IPS-18c (cell line): ENCODE measurements around the gene SLC1A5.
A peak's percentile ranks its signal among the peaks of the same experiment; 100 is the strongest.
"Not testable (repeated sequence)": the region's sequence is repeated elsewhere in the genome, so short reads cannot be mapped to it uniquely, and the experiment has no call there.

Source experiments
- H3K4me3 ChIP-seq: 2 replicates; pipeline ENCODE4 v1.7.0; 2013; ENCODE audit warnings: low read depth, mild to moderate bottlenecking, low read length, moderate library complexity; ENCODE audit not compliant: insufficient read depth
- H3K9me3 ChIP-seq: one replicate; pipeline ENCODE4 v1.6.1; 2013; ENCODE audit warnings: mild to moderate bottlenecking, low read length, moderate library complexity; ENCODE audit not compliant: control insufficient read depth, insufficient read depth

Gene SLC1A5

GRCh38 chr19:46788262-46788967, at the start of gene SLC1A5:
Gene SLC1A5, minus strand, starts transcription at chr19:46788594. Its CDS starts 629 bp downstream, at chr19:46787965.
- no peaks in the 10 kb centered on the region for H3K9me3 ChIP-seq
- H3K4me3 ChIP-seq = peak within 1 kb of the TSS; percentile 86

DNA sequence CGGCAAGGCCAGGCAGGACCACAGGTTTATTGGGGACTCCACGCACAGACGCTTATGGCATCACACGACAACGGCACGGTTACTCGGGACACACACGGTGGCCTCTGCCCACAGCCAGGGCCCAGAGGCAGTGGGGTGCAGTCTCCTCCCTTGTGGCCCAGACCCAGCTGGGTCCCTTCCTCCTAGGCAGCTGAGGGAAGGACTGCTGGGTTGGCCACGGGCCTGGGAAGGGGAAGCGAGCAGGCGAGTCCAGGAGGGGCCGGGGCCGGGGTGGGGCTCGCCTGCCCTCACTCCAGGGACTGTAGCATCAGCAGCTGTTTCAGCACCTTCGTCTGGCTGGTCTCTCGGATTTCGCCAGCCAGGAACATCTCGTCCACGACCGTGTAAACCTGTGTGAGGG, 49.8 kb upstream of the SLC1A5 start:
- H3K4me3 ChIP-seq = no peak overlapping the region
- H3K9me3 ChIP-seq = no peaks in the 10 kb centered on the region

DNA sequence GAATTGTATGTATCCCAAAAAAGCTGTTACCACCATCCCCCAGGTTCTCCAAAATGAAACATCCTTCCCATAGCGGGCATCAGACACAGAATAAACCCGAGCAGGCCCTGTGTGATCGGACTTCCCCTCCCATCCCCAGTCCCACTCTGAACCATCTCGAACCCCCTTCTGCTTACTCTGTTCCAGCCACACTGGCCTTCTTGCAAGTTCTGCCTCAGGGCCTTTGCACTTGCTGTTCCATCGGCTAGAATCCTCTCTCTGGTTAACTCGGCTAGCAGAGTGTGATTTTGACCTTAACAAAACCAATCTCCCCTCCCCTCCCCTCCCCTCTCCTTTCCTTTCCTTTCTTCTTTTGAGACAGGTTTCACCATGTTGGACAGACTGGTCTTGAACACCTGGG, 46.6 kb upstream of the SLC1A5 start:
- Histone ChIP-seq H3K9me3 (no peaks in the 10 kb centered on the region), H3K4me3 (no peak overlapping the region)

DNA sequence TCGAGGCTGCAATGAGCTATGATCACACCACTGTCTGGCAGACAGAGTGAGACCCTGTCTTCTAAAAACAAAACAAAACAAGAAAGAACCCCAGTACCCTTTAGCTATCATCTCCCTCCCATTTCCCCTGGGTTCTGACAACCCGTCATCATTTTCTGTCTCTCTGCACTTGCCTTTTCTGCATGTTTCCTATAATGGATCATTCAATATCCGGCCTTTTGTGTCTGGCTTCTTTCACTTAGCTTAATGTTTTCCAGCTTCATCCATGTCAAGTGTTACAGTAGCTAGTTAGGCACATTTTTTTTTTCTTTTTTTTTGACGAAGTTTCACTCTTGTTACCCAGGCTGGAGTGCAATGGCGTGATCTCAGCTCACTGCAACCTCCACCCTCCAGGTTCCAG, 45.7 kb upstream of the SLC1A5 start:
- Histone ChIP-seq H3K4me3 (no peak overlapping the region), H3K9me3 (no peaks in the 10 kb centered on the region)

DNA sequence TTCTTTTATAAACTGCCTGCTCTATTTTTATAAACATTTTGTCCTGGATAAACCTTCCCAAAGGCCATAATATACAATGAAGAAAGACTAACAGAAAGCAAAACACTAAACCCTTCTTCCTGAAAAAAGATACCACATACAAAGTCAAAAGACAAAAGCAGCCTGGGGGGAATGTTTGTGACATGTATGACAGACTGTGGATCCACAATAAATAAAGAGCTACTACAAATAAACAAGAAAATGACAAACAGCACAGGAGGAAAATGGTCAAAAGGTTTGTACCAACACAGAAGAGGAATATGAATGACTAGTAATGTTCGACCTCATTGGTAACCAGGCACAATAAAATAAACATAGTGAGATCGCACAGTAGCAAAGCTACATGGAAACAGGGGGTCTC, 42.5 kb upstream of the SLC1A5 start:
- no peaks in the 10 kb centered on the region for H3K9me3 ChIP-seq
- no peak overlapping the region for H3K4me3 ChIP-seq

- Histone ChIP-seq H3K9me3 (no peaks in the 10 kb centered on the region), H3K4me3 (no peak overlapping the region)
Observed at GRCh38 chr19:46828484-46828883, 40.1 kb upstream of the SLC1A5 start.

DNA sequence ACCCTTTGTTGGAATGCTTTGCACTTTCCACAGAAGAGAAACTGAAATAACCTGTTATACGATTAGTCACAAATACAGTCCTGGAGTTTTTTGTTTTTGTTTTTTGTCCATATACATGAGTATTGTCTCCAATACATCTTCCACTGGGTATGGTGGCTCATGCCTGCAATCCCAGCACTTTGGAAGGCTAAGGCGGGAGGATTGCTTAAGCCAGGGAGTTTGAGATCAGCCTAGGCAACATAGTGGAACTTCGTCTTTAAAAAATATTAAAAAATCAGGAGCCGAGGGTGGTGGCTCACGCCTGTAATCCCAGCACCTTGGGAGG, 37.3 kb upstream of the SLC1A5 start:
- no peak overlapping the region for H3K4me3 ChIP-seq

DNA sequence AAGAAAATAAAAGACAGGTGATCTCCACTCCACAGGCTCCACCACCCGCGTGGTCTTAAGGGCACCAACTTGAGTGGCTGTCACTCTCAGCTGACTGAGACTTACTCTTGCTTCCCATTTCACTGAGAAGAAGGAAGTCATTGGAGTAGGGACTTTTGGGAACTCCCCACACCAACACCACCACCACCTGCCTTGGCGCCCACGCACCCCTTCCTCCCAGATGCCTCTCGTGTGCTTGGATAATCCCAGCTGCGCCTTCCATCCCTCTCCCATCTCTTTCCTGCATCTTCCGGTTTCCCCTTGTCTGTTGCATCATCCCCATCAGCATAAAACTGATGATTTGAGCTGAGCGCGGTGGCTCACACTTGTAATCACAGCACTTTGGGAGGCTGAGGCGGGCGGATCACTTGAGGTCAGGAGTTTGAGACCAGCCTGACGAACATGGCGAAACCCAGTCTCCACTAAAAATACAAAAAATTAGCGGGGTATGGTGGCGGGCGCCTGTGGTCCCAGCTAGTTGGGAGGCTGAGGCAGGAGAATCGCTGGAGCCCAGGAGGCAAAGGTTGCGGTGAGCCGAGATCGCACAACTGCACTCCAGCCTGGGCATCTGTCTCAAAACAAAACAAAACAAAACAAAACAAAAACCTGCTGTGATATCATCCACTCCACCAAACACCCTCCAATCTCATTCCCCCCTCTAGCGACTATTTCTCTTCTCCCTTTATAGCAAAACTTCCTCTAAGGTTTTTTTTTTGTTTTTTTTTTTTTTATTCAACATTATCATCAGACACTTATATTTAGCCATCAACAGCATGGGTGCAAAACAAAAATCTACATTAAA, 36.7 kb upstream of the SLC1A5 start:
- Histone ChIP-seq H3K9me3 (peaks cover 2% of the 10 kb centered on the region), H3K4me3 (no peak overlapping the region)

More for the DNA sequence above, 37.3 kb upstream of the SLC1A5 start:
- peaks cover 2% of the 10 kb centered on the region for H3K9me3 ChIP-seq

GRCh38 chr19:46823049-46823448, 34.7 kb upstream of the SLC1A5 start:
- peaks cover 4% of the 10 kb centered on the region for H3K9me3 ChIP-seq
- H3K4me3 ChIP-seq = no peak overlapping the region

DNA sequence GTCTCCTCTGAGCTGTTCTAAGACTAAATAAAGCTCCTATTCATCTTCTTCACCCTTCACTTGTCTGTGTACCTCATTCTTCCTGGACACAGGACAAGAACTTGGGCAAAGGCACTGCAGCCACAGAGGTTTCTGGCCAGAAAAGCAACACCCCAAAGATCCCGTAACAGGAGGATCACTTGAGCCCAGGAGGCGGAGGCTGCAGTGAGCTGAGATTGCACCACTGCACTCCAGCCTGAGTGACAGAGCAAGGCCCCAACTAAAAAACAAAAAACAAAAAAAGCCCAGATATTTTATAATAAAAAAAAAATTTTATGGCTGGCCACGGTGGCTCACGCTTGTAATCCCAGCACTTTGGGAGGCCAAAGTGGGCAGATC, 34.0 kb upstream of the SLC1A5 start:
- H3K4me3 ChIP-seq, H3K9me3 ChIP-seq: not testable (repeated sequence)

DNA sequence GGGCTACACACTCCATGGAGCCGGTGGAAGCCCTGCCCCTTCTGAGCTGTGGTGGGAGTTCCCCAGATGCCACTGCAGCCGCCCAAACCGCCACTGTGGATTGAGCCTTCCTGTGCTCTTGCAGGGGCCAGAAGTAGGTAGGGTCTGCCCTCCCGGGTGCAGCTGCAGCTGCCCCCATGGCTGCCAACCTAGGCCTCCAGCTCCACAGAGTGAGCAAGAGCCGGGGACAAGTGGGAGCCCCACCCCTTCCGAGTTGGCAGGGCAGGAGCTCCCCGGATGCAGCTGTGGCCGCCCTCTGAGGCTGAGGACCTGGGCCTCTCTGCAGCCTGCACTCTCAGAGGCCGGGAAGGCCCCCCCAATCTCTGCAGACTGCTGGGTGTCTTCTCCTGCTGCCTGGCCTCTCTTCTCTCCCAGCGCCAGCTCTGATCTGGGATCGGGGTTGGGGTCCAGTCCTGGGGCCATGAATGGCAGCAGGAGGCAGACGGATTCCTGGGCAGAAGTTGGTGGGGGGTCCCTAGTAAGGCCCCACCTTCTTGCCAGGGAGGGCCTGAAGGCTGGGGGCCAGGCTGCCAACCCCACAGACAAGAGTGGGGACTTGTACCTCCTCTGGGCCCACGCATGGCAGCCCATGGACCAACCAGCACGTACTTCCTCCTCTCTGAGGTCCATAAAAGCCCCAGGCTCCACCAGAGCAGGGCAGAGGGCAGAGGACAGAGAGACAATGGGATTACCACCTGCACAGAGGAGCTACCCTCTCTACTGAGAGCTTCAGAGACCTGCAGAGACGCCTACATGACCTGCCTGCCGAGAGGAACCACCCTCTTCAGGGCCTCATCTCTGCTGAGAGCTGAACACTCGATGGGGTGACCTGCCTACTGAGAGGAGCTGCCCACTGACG, 33.4 kb upstream of the SLC1A5 start:
- H3K9me3 ChIP-seq = peaks cover 4% of the 10 kb centered on the region
- no peak overlapping the region for H3K4me3 ChIP-seq

GRCh38 chr19:46818812-46819211, 30.4 kb upstream of the SLC1A5 start:
- Histone ChIP-seq H3K4me3 (no peak overlapping the region), H3K9me3 (peaks cover 4% of the 10 kb centered on the region)

GRCh38 chr19:46815833-46816627, 27.6 kb upstream of the SLC1A5 start:
- Histone ChIP-seq H3K9me3 (peaks cover 2% of the 10 kb centered on the region), H3K4me3 (no peak overlapping the region; the same call in 1 of the 2 replicates)

DNA sequence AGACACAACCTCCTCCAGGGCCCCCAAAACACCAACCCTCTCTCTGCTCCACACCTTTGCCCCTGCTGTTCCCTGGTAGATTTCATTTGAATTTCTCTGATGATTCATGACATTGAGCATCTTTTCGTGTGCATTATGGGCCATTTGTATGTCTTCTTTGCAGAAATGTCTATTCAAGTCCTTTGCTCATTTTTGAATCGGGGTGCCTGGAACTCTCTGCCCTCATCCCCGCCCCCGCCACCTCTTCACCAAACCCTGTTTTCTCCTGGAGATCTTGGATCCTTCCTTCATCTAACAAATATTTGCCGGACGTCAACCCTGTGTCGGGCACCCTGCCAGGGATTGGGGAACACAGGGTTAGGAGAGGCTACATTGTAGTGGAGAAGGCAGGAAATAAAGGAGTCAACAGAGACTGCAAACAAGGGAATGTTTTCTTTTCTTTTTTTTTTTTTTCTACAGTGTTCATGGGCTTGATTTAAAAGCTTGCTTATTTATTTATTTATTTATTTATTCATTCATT, 25.5 kb upstream of the SLC1A5 start:
- Histone ChIP-seq H3K9me3 (peaks cover 2% of the 10 kb centered on the region), H3K4me3 (no peak overlapping the region)

GRCh38 chr19:46812977-46813838, 24.8 kb upstream of the SLC1A5 start:
- Histone ChIP-seq H3K4me3 (no peak overlapping the region), H3K9me3 (no peaks in the 10 kb centered on the region)
